GM12878 (cell line): ENCODE data around the gene CFAP410. TPM values are rescaled to one million over a fixed set of nuclear protein-coding genes. Genes with fewer than 3 reads are reported as not detected.

Experiments
- ATAC-seq: fragments of 200-7000 bp; cut with Tn5 transposase; 3 replicates; pipeline ENCODE4 v1.9.1; 2020; ENCODE audit warnings: mild to moderate bottlenecking, moderate library complexity
- BruUV-seq: library from RNA; stranded (reverse); fragments of 400-500 nt; replicated peaks from 2 replicates; lab custom pipeline; 2021; lab: Mats Ljungman, UMichigan
- CTCF ChIA-PET: fragments of 300-600 bp; sonication (Branson Sonifier 250); formaldehyde crosslinking; extraction: SDS; loops from one replicate; lab custom pipeline; 2021; ENCODE audit warnings: inconsistent platforms; lab: Yijun Ruan, JAX
- POLR2A ChIA-PET: fragments of 350-600 bp; formaldehyde crosslinking; extraction: SDS; loops from one replicate; lab custom pipeline; 2021; ENCODE audit warnings: inconsistent platforms; lab: Charles Lee
- RAD21 ChIA-PET: fragments of 300-600 bp; sonication (Branson Sonifier 250); formaldehyde crosslinking; loops from one replicate; lab custom pipeline; 2023; ENCODE audit warnings: antibody characterized with exemption; ENCODE audit not compliant: unreplicated experiment; lab: Charles Lee
- SMC1A ChIA-PET: fragments of 300-600 bp; sonication (Branson Sonifier 250); formaldehyde crosslinking; loops from one replicate; lab custom pipeline; 2023; ENCODE audit not compliant: unreplicated experiment, uncharacterized antibody; lab: Charles Lee
- DNase-seq: peaks from one replicate; pipeline ENCODE4 v3.0.0-alpha.2; 2011; ENCODE audit warnings: low read depth, low spot score
- FAIRE-seq: peaks from 3 replicates; lab custom pipeline; 2011; peaks lifted over from hg19 to GRCh38; lab: Jason Lieb, UNC
- H2AFZ ChIP-seq: 2 replicates; pipeline ENCODE4 v1.6.0; 2011; ENCODE audit warnings: low read depth, low read length, control low read depth; ENCODE audit not compliant: control insufficient read depth
- H3K27ac ChIP-seq: 2 replicates; pipeline ENCODE4 v1.5.1; 2011; ENCODE audit warnings: control low read depth; ENCODE audit not compliant: control insufficient read depth, insufficient read depth
- H3K27me3 ChIP-seq, 2 experiments: replicated peaks in 1 of 2; 2 replicates each; pipeline versions ENCODE4 v1.6.0 to v1.6.1; 2011; ENCODE audit warnings: low read length in 1 of 2; ENCODE audit not compliant: control insufficient read depth in 2 of 2, insufficient read depth in 2 of 2
- H3K36me3 ChIP-seq, 2 experiments: 2 replicates each; pipeline ENCODE4 v1.5.1; 2011; ENCODE audit warnings: low read length in 1 of 2; ENCODE audit not compliant: control insufficient read depth in 2 of 2, insufficient read depth in 2 of 2
- H3K4me1 ChIP-seq: 2 replicates; pipeline ENCODE4 v1.6.1; 2011; ENCODE audit warnings: mild to moderate bottlenecking, low read length, moderate library complexity, mixed read lengths; ENCODE audit not compliant: control insufficient read depth, insufficient read depth
- H3K4me2 ChIP-seq: 2 replicates; pipeline ENCODE4 v1.6.0; 2011; ENCODE audit warnings: control low read depth; ENCODE audit not compliant: control insufficient read depth, insufficient read depth
- H3K4me3 ChIP-seq: fragments of 200-600 bp; sonication (generic); 2 replicates; pipeline ENCODE4 v1.5.1; 2016
- H3K79me2 ChIP-seq: 2 replicates; pipeline ENCODE4 v1.6.0; 2011; ENCODE audit warnings: low read length; ENCODE audit not compliant: control insufficient read depth, insufficient read depth
- H3K9ac ChIP-seq: 2 replicates; pipeline ENCODE4 v1.8.0; 2011; ENCODE audit warnings: low read length, control low read depth, mixed read lengths; ENCODE audit not compliant: control insufficient read depth, insufficient read depth
- H3K9me3 ChIP-seq: replicated peaks from 3 replicates; pipeline ENCODE4 v1.5.1; 2011; ENCODE audit warnings: mild to moderate bottlenecking, low read length; ENCODE audit not compliant: control insufficient read depth, insufficient read depth
- H4K20me1 ChIP-seq: 2 replicates; pipeline ENCODE4 v1.6.0; 2011; ENCODE audit not compliant: control insufficient read depth, insufficient read depth
- BHLHE40 ChIP-seq, 2 experiments: fragments of 450-650 bp in 1 of 2; IDR thresholded peaks; 2 replicates each; pipeline ENCODE4 v1.6.1; 2011 to 2017; ENCODE audit warnings: low read depth in 2 of 2, borderline replicate concordance in 1 of 2, improper control_type of control experiment in 1 of 2, low read length in 1 of 2, mild to moderate bottlenecking in 1 of 2
- BMI1 ChIP-seq: fragments of 450-650 bp; IDR thresholded peaks from 2 replicates; pipeline ENCODE4 v1.6.1; 2016; ENCODE audit warnings: mild to moderate bottlenecking, moderate library complexity, borderline replicate concordance
- CHD4 ChIP-seq: fragments of 200-600 bp; sonication (generic); IDR thresholded peaks from 2 replicates; pipeline ENCODE4 v1.6.1; 2016; ENCODE audit warnings: mild to moderate bottlenecking
- CREM ChIP-seq: IDR thresholded peaks from 2 replicates; pipeline ENCODE4 v1.6.1; 2014; ENCODE audit warnings: antibody characterized with exemption, low read depth
- HDAC6 ChIP-seq: fragments of 200-600 bp; sonication (generic); IDR thresholded peaks from one replicate; pipeline ENCODE4 v1.8.0; 2017; ENCODE audit warnings: antibody characterized with exemption; ENCODE audit not compliant: unreplicated experiment
- IKZF1 ChIP-seq: fragments of 450-650 bp; conservative IDR thresholded peaks from 2 replicates; pipeline ENCODE4 v1.6.1; 2017; ENCODE audit warnings: antibody characterized with exemption, mild to moderate bottlenecking
- IKZF2 ChIP-seq, 2 experiments: fragments of 450-650 bp; IDR thresholded peaks; 2 replicates each; pipeline ENCODE4 v1.6.1; 2017; ENCODE audit warnings: mild to moderate bottlenecking in 2 of 2, moderate library complexity in 2 of 2
- IRF5 ChIP-seq: fragments of 450-650 bp; IDR thresholded peaks from 2 replicates; pipeline ENCODE4 v1.6.1; 2017; ENCODE audit warnings: borderline replicate concordance
- KLF5 ChIP-seq: fragments of 450-650 bp; IDR thresholded peaks from 2 replicates; pipeline ENCODE4 v1.6.1; 2014; ENCODE audit warnings: mild to moderate bottlenecking; ENCODE audit not compliant: partially characterized antibody
- MYB ChIP-seq: fragments of 150-350 bp; IDR thresholded peaks from 2 replicates; pipeline ENCODE4 v1.6.1; 2014; ENCODE audit warnings: mild to moderate bottlenecking, low read depth, low read length, borderline replicate concordance
- RCOR1 ChIP-seq: conservative IDR thresholded peaks from 2 replicates; pipeline ENCODE4 v1.6.1; 2012; ENCODE audit warnings: low read depth, low read length, improper control_type of control experiment
- SIN3A ChIP-seq: IDR thresholded peaks from 2 replicates; pipeline ENCODE4 v1.6.1; 2012; ENCODE audit warnings: low read depth, low read length, improper control_type of control experiment
- SMAD1 ChIP-seq: fragments of 450-650 bp; IDR thresholded peaks from 2 replicates; pipeline ENCODE4 v1.6.1; 2018; ENCODE audit warnings: mild to moderate bottlenecking, low read depth; ENCODE audit not compliant: partially characterized antibody
- SREBF2 ChIP-seq: IDR thresholded peaks from 2 replicates; pipeline ENCODE4 v1.6.1; 2012; ENCODE audit warnings: mild to moderate bottlenecking, low read length
- STAT3 ChIP-seq: IDR thresholded peaks from 2 replicates; pipeline ENCODE4 v1.6.1; 2011; ENCODE audit warnings: low read depth, low read length, improper control_type of control experiment
- TCF3 ChIP-seq: IDR thresholded peaks from 2 replicates; pipeline ENCODE4 v1.6.1; 2012; ENCODE audit warnings: low read depth, mild to moderate bottlenecking, low read length, borderline replicate concordance; ENCODE audit not compliant: insufficient read depth
- TCF7 ChIP-seq: IDR thresholded peaks from 2 replicates; pipeline ENCODE4 v1.6.1; 2014; ENCODE audit warnings: antibody characterized with exemption, borderline replicate concordance
- ZNF274 ChIP-seq: IDR thresholded peaks from one replicate; pipeline ENCODE4 v1.8.0; 2011; ENCODE audit not compliant: insufficient read length, insufficient read depth
- WGBS: methylation state at CpG from one replicate; pipeline ENCODE4 v1.1.6; 2016; ENCODE audit warnings: low lambda C conversion rate; ENCODE audit not compliant: insufficient replicate concordance, insufficient coverage; ENCODE audit errors: missing lambda C conversion rate; 5-methylcytosine and 5-hydroxymethylcytosine counted together
- in situ Hi-C: fragments of 300-500 bp; cut with MboI; formaldehyde crosslinking; loops from 9 replicates; pipeline ENCODE4 v1.14.3; 2018; ENCODE audit warnings: mixed read lengths
- intact Hi-C: fragments of 100-400 bp; cut with micrococcal nuclease; formaldehyde crosslinking; loops from one replicate; pipeline ENCODE4 v1.14.2; 2022; ENCODE audit not compliant: unreplicated experiment
- polyA plus RNA-seq, 11 experiments: library from polyadenylated mRNA; depleted of rRNA in 4 of 11; unstranded in 6 of 11; stranded (reverse) in 5 of 11; fragments of >200 nt; fragmentation: Nextera tagmentation in 4 of 11; fragmentation: Illumina TruSeq in 1 of 11; extraction: Ambion mirVana in 4 of 11; extraction: Trizol in 1 of 11; gene quantifications; 1 replicate in 1 of 11; 2 replicates in 10 of 11; pipeline versions ENCODE4 v1.2.1 to v1.2.3, GENCODE V29; 2011 to 2016; ENCODE audit warnings: inconsistent platforms in 2 of 11, missing spikeins in 2 of 11, low read depth in 1 of 11
- total RNA-seq, 4 experiments: library from RNA; depleted of rRNA in 3 of 4; stranded (reverse); fragments of >200 nt in 3 of 4; fragmentation: Illumina TruSeq in 1 of 4; extraction: Trizol in 1 of 4; gene quantifications; 2 replicates each; pipeline versions ENCODE4 v1.2.1 to v1.2.3, GENCODE V29; 2013 to 2021
- TF ChIP-seq, protein P1 (sequence below), 3 experiments: IDR thresholded peaks in 2 of 3; conservative IDR thresholded peaks in 1 of 3; 2 replicates each; pipeline ENCODE4 v1.5.1; 2011; ENCODE audit warnings: low read depth in 3 of 3, low read length in 3 of 3, mild to moderate bottlenecking in 3 of 3, control low read depth in 2 of 3, moderate library complexity in 2 of 3, inconsistent platforms in 1 of 3, mixed read lengths in 1 of 3; ENCODE audit not compliant: control insufficient read depth in 2 of 3, insufficient read depth in 1 of 3; ENCODE audit errors: extremely low read depth in 1 of 3

The CFAP410 gene
- total and polyA plus RNA-seq, 10 of the 15 experiments (the other 5 are each of a cell fraction or from before 2014, with no cell fraction given): 0.14 to 24.8 (median 11.3) TPM

- TF ChIP-seq CREM: no peak
- TF ChIP-seq HDAC6: no peak
- no peak for TF ChIP-seq IRF5
- TF ChIP-seq SIN3A: peak; percentile 49; the same call in 1 of the 2 replicates
- TF ChIP-seq IKZF2 (IDR thresholded peaks at IDR 0.05): peak; percentile 85
- no peak for TF ChIP-seq MYB
- no peak for TF ChIP-seq TCF7
- TF ChIP-seq ZNF274: no peak
- TF ChIP-seq SMAD1: peak; percentile 64
- no peak for TF ChIP-seq KLF5
- TF ChIP-seq BMI1: no peak
These were observed 39.5 kb downstream of the CFAP410 start, which contains the start of gene PFKL (continued) for GRCh38 chr21:44299458-44300261.

GRCh38 chr21:44299085-44299457 lies 40.1 kb downstream of the CFAP410 start:
- no peaks in the 10 kb centered on the region for H3K9me3 ChIP-seq
- intact Hi-C loops (no loop called here), in situ Hi-C loops (no loop called here)
- DNase-seq (no peak), FAIRE-seq (peak; percentile 87), ATAC-seq (peak; percentile 1)
- ChIA-PET CTCF (interaction anchor here (1.0 to 2.0 kb wide), 4 partner anchors 8 to 181 kb away, joined by 3 to 15 read pairs (median 4); no protein-coding TSS in a partner anchor), SMC1A (no interaction called here), RAD21 (interaction anchor here (0.6 to 1.9 kb wide), 2 partner anchors 285 to 433 kb away, joined by 3 to 7 read pairs; no protein-coding TSS in a partner anchor), POLR2A (interaction anchor here (2.1 kb wide), 1 partner anchor 284 kb away, joined by 6 read pairs; no protein-coding TSS in a partner anchor)
- H3K79me2 ChIP-seq: peaks cover 45% of the 10 kb centered on the region
- peaks cover 47% of the 10 kb centered on the region for H3K4me1 ChIP-seq
- H3K27me3 ChIP-seq: no peaks in the 10 kb centered on the region
- H3K27ac ChIP-seq: peak overlapping the region; percentile 95
- no peaks in the 10 kb centered on the region for H4K20me1 ChIP-seq
- H3K36me3 ChIP-seq: no peaks in the 10 kb centered on the region
- peak overlapping the region; percentile 87 for H3K9ac ChIP-seq
- 2% methylated on average over 8 of the region's 10 CpGs for WGBS
- peak overlapping the region; percentile 62 for H2AFZ ChIP-seq
- peak overlapping the region; percentile 99 for H3K4me2 ChIP-seq
- BruUV-seq: TSS peak; percentile 95
- H3K4me3 ChIP-seq: peak overlapping the region; percentile 67
- TF ChIP-seq, protein P1, sequence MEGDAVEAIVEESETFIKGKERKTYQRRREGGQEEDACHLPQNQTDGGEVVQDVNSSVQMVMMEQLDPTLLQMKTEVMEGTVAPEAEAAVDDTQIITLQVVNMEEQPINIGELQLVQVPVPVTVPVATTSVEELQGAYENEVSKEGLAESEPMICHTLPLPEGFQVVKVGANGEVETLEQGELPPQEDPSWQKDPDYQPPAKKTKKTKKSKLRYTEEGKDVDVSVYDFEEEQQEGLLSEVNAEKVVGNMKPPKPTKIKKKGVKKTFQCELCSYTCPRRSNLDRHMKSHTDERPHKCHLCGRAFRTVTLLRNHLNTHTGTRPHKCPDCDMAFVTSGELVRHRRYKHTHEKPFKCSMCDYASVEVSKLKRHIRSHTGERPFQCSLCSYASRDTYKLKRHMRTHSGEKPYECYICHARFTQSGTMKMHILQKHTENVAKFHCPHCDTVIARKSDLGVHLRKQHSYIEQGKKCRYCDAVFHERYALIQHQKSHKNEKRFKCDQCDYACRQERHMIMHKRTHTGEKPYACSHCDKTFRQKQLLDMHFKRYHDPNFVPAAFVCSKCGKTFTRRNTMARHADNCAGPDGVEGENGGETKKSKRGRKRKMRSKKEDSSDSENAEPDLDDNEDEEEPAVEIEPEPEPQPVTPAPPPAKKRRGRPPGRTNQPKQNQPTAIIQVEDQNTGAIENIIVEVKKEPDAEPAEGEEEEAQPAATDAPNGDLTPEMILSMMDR (IDR thresholded peaks at IDR 0.05 in 2 of 3, conservative IDR thresholded peaks at IDR 0.05 in 1 of 3; ENCODE audit: control insufficient read depth in 2 of 3, extremely low read depth in 1 of 3, insufficient read depth in 1 of 3, low read depth in 3 of 3, low read length in 3 of 3): no peak
- TF ChIP-seq RCOR1: no peak
- 0 out of 2 replicates have a peak, but pooled peaks have one; percentile 10 for TF ChIP-seq TCF3
- no peak for TF ChIP-seq CHD4
- TF ChIP-seq IKZF1: no peak
- TF ChIP-seq SREBF2: no peak
- no peak for TF ChIP-seq STAT3
- TF ChIP-seq KLF5: peak; percentile 11
- TF ChIP-seq BHLHE40 (IDR thresholded peaks at IDR 0.05; ENCODE audit: borderline replicate concordance in 1 of 2, low read depth in 2 of 2, low read length in 1 of 2): peak in 1 of 2 experiments; percentile 72; a peak in 2 of 4 replicates
